ENCODE results near the gene LMAN2L.

GRCh38 chr2:96697476-96697875, 42.4 kb downstream of the LMAN2L start:
- TF ChIP-seq, protein P1, sequence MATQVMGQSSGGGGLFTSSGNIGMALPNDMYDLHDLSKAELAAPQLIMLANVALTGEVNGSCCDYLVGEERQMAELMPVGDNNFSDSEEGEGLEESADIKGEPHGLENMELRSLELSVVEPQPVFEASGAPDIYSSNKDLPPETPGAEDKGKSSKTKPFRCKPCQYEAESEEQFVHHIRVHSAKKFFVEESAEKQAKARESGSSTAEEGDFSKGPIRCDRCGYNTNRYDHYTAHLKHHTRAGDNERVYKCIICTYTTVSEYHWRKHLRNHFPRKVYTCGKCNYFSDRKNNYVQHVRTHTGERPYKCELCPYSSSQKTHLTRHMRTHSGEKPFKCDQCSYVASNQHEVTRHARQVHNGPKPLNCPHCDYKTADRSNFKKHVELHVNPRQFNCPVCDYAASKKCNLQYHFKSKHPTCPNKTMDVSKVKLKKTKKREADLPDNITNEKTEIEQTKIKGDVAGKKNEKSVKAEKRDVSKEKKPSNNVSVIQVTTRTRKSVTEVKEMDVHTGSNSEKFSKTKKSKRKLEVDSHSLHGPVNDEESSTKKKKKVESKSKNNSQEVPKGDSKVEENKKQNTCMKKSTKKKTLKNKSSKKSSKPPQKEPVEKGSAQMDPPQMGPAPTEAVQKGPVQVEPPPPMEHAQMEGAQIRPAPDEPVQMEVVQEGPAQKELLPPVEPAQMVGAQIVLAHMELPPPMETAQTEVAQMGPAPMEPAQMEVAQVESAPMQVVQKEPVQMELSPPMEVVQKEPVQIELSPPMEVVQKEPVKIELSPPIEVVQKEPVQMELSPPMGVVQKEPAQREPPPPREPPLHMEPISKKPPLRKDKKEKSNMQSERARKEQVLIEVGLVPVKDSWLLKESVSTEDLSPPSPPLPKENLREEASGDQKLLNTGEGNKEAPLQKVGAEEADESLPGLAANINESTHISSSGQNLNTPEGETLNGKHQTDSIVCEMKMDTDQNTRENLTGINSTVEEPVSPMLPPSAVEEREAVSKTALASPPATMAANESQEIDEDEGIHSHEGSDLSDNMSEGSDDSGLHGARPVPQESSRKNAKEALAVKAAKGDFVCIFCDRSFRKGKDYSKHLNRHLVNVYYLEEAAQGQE (IDR thresholded peaks at IDR 0.05; ENCODE audit: insufficient read depth in 1 of 2, low read depth in 2 of 2, low read length in 2 of 2): no peak
- no peak for TF ChIP-seq TAF1 (IDR thresholded peaks at IDR 0.05; ENCODE audit: borderline replicate concordance, insufficient read depth, low read length)
- no peak for TF ChIP-seq POLR2AphosphoS5 (IDR thresholded peaks at IDR 0.05; ENCODE audit: low read depth, low read length)
- TF ChIP-seq SIN3A (IDR thresholded peaks at IDR 0.05; ENCODE audit: borderline replicate concordance, insufficient read depth, low read length): no peak
- TF ChIP-seq FOXP2 (optimal IDR thresholded peaks at IDR 0.05; ENCODE audit: borderline replicate concordance, extremely low read depth, extremely low read length, insufficient read depth): no peak
